Measurements from ENCODE around the gene HOXD1. TPM values are rescaled to one million over a fixed set of nuclear protein-coding genes. Genes with fewer than 3 reads are reported as not detected.

Gene HOXD1
- total RNA-seq, 4 donors from 2014 or later: 0.20 TPM; not detected in 3

DNA sequence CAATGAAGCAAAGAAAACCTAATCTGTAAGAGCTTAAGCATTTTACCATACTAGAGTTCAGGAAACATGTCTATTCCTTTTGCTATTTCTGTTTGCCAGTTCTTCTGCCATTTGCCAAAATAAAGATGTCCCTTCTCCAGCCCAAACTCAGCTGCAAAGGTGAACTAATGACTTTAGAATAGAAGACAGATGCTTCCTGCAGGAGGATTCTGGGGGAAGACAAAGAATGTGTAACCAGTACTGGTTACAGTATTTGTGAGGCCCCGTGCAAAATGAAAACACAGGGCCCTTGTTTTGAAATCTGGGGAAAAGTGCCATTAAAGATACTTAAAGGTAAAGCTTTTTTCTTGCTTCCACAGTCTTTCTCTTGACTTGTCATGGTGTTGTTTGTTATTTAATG lies 46.5 kb downstream of the HOXD1 start:
- no peaks in the 10 kb centered on the region for H3K4me1 ChIP-seq
- H3K27me3 ChIP-seq: peaks cover 0 to 5% (median 0%) of the 10 kb centered on the region in 3 donors
- intact Hi-C loops (cut with DNase I; ENCODE audit: low total_unique reads) (no loop called here), in situ Hi-C loops (cut with MboI; ENCODE audit: low sequenced_read_pairs in 4 of 4) (no loop called here)
- no peak overlapping the region for H3K27ac ChIP-seq
- ATAC-seq: no peak
- H3K36me3 ChIP-seq: no peaks in the 10 kb centered on the region
- no peak overlapping the region for H3K4me3 ChIP-seq
- TF ChIP-seq, protein P1, sequence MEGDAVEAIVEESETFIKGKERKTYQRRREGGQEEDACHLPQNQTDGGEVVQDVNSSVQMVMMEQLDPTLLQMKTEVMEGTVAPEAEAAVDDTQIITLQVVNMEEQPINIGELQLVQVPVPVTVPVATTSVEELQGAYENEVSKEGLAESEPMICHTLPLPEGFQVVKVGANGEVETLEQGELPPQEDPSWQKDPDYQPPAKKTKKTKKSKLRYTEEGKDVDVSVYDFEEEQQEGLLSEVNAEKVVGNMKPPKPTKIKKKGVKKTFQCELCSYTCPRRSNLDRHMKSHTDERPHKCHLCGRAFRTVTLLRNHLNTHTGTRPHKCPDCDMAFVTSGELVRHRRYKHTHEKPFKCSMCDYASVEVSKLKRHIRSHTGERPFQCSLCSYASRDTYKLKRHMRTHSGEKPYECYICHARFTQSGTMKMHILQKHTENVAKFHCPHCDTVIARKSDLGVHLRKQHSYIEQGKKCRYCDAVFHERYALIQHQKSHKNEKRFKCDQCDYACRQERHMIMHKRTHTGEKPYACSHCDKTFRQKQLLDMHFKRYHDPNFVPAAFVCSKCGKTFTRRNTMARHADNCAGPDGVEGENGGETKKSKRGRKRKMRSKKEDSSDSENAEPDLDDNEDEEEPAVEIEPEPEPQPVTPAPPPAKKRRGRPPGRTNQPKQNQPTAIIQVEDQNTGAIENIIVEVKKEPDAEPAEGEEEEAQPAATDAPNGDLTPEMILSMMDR (IDR thresholded peaks at IDR 0.05 in 4 of 5, conservative IDR thresholded peaks at IDR 0.05 in 1 of 5): no peak
- TF ChIP-seq POLR2A (IDR thresholded peaks at IDR 0.05): no peak
- no peak for DNase-seq
- H3K9me3 ChIP-seq: no peaks in the 10 kb centered on the region

DNA sequence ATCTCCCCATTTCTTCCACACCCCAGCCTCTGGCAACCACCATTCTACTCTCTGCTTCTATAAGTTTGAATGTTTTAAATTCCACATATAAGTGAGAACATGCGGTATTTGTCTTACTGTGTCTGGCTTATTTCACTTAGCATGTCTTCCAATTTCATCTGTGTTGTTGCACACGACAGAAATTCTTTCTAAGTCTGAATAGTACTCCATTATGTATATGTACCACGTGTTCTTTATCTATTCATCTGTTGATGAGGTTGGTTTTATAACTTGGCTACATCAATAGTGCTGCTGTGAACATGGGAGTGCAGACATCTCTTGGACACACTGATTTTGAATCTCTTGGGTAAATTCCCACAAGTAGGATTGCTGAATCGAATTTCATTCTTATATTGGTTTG lies 49.0 kb downstream of the HOXD1 start:
- no peak for ATAC-seq
- H3K9me3 ChIP-seq: no peaks in the 10 kb centered on the region
- H3K36me3 ChIP-seq: no peaks in the 10 kb centered on the region
- DNase-seq: no peak
- peaks cover 0 to 3% (median 0%) of the 10 kb centered on the region in 3 donors for H3K27me3 ChIP-seq
- intact Hi-C loops (cut with DNase I; ENCODE audit: low total_unique reads) (no loop called here), in situ Hi-C loops (cut with MboI; ENCODE audit: low sequenced_read_pairs in 4 of 4) (no loop called here)
- no peaks in the 10 kb centered on the region for H3K4me1 ChIP-seq
- H3K27ac ChIP-seq: no peak overlapping the region
- no peak overlapping the region for H3K4me3 ChIP-seq
- no peak for TF ChIP-seq POLR2A (IDR thresholded peaks at IDR 0.05)
- TF ChIP-seq, protein P1 (IDR thresholded peaks at IDR 0.05 in 4 of 5, conservative IDR thresholded peaks at IDR 0.05 in 1 of 5): no peak

DNA sequence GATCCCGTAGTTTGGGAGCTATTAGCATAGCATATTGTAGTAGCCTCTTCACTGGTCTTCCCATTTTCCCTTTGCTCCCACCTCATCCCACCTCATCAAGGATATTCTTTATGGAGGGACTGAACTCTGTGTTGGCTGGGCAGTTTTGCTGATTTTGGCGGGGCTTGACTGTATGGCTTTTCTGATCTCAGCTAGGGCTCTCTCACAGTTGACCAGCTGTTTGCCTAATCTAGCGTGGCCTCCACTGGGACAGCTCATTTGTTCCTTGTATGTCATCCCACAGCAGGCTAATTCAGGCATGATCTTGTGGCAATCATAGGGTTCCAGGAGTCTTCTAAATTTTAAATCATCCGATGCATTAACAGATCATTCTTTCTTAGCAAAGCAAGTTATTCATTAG lies 50.6 kb downstream of the HOXD1 start:
- Histone ChIP-seq H3K27ac (no peak overlapping the region), H3K36me3 (no peaks in the 10 kb centered on the region), H3K4me3 (no peak overlapping the region), H3K4me1 (no peaks in the 10 kb centered on the region), H3K27me3 (peaks cover 0 to 3% (median 0%) of the 10 kb centered on the region in 3 donors), H3K9me3 (no peaks in the 10 kb centered on the region)
- intact Hi-C loops (cut with DNase I; ENCODE audit: low total_unique reads): no loop called here
- DNase-seq (no peak), ATAC-seq (no peak)
- in situ Hi-C loops (cut with MboI; ENCODE audit: low sequenced_read_pairs in 4 of 4): no loop called here
- no peak for TF ChIP-seq POLR2A (IDR thresholded peaks at IDR 0.05)
- TF ChIP-seq, protein P1 (IDR thresholded peaks at IDR 0.05 in 4 of 5, conservative IDR thresholded peaks at IDR 0.05 in 1 of 5): no peak

DNA sequence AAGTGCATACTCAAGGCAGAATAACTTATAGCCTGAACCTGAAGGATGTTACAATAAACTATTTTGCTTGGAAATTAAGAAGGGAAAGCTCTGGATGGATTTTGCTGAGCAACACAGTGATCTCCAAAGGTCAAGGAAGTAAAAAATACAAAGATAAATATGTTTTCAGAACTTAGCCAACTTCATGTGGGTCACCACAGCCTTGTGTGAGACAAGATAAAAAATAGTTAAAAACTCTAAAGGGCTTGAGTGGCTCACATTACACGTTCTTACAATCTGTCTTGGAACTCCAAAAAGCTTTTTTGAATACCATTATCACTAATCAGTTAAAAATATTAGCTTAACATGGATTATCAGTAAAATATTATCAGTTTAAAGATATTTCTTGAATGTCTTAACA lies 51.8 kb downstream of the HOXD1 start:
- H3K36me3 ChIP-seq: no peaks in the 10 kb centered on the region
- H3K9me3 ChIP-seq: no peaks in the 10 kb centered on the region
- no peak overlapping the region for H3K27ac ChIP-seq
- no peaks in the 10 kb centered on the region for H3K4me1 ChIP-seq
- DNase-seq: no peak
- no peak overlapping the region for H3K4me3 ChIP-seq
- intact Hi-C loops (cut with DNase I; ENCODE audit: low total_unique reads) (no loop called here), in situ Hi-C loops (cut with MboI; ENCODE audit: low sequenced_read_pairs in 4 of 4) (no loop called here)
- ATAC-seq: no peak
- no peak for TF ChIP-seq POLR2A (IDR thresholded peaks at IDR 0.05)
- TF ChIP-seq, protein P1 (IDR thresholded peaks at IDR 0.05 in 4 of 5, conservative IDR thresholded peaks at IDR 0.05 in 1 of 5): no peak
- H3K27me3 ChIP-seq: peaks cover 0 to 3% (median 0%) of the 10 kb centered on the region in 3 donors

MicroRNA genes within 50 kb of the gene (microRNA counts, 767-probe panel; counts per million panel counts)
- microRNA hsa-miR-10b-5p: 5,552 to 5,909 counts per million in 2 donors

Small RNA genes lying within 50 kb of the gene (microRNA-seq; reads per million reads assigned to microRNA genes)
- gene MIR10B (ENCODE audit: borderline replicate concordance in 2 of 2): 12,728 to 17,615 reads per million in 2 donors

Other genes starting within 250 kb of the HOXD1 start
- 10 to 100 TPM; 23.0 to 84.4 (median 50.1) TPM for gene LNPK, start 186.4 kb upstream of the HOXD1 start, total RNA-seq
- not detected for gene EVX2, start 104.7 kb upstream of the HOXD1 start, total RNA-seq
- gene HOXD13, start 95.9 kb upstream of the HOXD1 start, total RNA-seq: not detected
- not detected for gene HOXD12, start 88.9 kb upstream of the HOXD1 start, total RNA-seq
- gene HOXD11, start 81.4 kb upstream of the HOXD1 start, total RNA-seq: under 1 TPM in 1 of 4 donors, not detected in 3; 0.24 TPM
- gene HOXD10, start 71.9 kb upstream of the HOXD1 start, total RNA-seq: under 1 TPM in 1 of 4 donors, not detected in 3; 0.15 TPM
- gene HOXD9, start 65.9 kb upstream of the HOXD1 start, total RNA-seq: 1 to 10 TPM in 2 of 4 donors, under 1 TPM in 2; 0.33 to 1.8 (median 0.78) TPM
- gene HOXD8, start 59.0 kb upstream of the HOXD1 start, total RNA-seq: 10 to 100 TPM in 1 of 4 donors, 1 to 10 TPM in 3; 4.0 to 12.0 (median 7.2) TPM
- 1 to 10 TPM in 1 of 4 donors, under 1 TPM in 1, not detected in 2; 0.29 to 1.4 TPM for gene HOXD4, start 37.1 kb upstream of the HOXD1 start, total RNA-seq
- 1 to 10 TPM in 1 of 4 donors, under 1 TPM in 2, not detected in 1; 0.36 to 1.7 (median 0.64) TPM for gene HOXD3, start 31.4 kb upstream of the HOXD1 start, total RNA-seq
- 10 to 100 TPM; 35.8 to 43.3 (median 39.1) TPM for gene MTX2, start 80.8 kb downstream of the HOXD1 start, total RNA-seq

All from gastrocnemius medialis (tissue), 4 donors.